Kidney glomerular epithelial cell (primary cell): ENCODE results near the gene PDSS2.

Experiments
- DNase-seq: peaks from one replicate; lab custom pipeline; 2025; lab: John Stamatoyannopoulos, UW

Gene PDSS2

DNA sequence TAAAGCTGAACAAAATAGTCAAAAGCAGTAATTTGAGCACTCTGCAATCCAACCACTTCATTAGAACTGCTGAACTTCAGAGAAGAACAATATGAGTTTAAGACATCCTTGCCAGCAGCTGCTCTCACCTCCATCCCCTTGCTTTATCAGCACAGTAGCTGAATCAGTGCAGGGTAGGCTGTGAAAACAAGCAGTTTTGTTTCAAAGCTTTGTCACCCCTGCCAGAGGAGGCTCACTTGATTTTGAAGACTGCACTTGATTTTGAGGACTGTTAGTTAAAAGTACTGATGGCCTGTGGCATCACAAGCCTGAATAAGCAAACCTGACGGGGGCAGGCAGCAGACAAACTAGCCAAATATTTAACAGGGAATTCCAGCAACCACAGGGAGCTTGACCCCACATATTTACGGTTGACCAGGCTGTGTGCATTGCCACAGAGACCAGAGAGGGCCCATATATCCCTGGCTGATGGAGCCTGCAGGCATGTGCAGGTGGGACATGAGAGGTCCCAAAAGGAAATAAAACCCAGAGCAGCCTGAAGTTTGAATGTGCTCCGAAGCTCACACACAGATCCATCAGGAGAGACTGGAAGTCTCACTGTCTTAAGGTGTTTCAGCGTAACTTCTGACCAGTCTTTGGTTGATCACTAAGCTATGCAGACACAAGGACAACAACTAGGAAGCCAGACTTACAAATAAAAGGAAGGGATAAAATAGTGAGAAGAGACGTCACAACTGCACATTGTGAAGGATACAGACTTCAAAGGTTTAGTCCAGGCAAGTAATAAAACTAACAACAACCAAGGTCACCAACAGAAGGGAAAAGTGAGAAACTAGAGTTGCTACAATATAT, 97.4 kb downstream of the PDSS2 start:
- DNase-seq: peak; percentile 24

DNA sequence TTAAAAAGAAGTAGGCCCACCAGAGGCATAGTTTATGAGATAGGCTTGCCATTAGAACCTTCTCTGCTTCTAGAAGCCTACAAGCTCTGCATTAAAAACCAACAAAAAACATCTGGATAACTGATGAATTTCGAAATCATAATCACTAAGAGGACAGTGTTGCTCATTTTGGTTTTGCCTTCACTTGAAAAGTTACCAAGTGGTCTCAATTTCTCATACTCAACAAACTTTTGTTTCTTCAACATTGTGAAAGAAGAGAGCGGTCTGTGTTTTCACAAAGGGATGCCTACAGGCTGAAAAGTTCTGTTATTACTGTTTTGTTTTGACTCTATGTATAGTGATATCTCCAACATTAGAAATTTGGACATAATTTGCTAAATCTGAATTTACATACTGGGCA, 98.9 kb downstream of the PDSS2 start:
- DNase-seq: no peak

- no peak for DNase-seq
These were observed 101.5 kb downstream of the PDSS2 start for GRCh38 chr6:107357842-107358241.

GRCh38 chr6:107357031-107357430, 102.3 kb downstream of the PDSS2 start:
- no peak for DNase-seq

GRCh38 chr6:107355659-107356058, 103.7 kb downstream of the PDSS2 start:
- DNase-seq: no peak

- DNase-seq: no peak
These were observed 104.9 kb downstream of the PDSS2 start for GRCh38 chr6:107354451-107354850.

DNA sequence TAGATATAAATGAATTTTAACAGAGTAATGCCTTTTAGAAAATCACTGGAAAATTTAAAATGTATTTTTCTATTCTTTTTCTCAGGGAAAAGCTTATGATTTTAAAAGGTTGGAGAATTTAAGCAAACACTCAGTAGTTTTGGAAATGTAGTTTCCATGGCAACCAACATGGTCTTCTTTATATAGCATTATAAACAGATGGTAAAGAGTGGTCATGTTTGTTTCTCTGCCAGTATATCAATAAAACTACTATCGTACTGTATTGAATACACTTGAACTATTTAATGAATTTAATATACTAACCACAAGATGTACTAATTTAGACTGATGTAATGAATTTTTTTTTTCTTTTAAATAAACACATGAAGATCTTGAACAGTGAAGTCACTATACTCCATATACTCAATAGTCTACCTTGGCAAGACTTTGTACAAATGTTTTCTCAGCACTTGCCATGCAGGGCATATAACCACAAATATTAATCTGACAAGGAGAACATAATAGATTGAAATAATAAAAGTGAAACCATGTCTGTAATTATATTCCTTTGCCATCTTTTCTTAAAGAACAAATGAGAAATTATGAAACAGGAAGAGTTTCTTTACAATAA, 105.5 kb downstream of the PDSS2 start:
- DNase-seq: no peak

- no peak for DNase-seq
These were observed 111.1 kb downstream of the PDSS2 start for GRCh38 chr6:107348224-107348623.

GRCh38 chr6:107345393-107345792, 114.0 kb downstream of the PDSS2 start:
- no peak for DNase-seq

DNA sequence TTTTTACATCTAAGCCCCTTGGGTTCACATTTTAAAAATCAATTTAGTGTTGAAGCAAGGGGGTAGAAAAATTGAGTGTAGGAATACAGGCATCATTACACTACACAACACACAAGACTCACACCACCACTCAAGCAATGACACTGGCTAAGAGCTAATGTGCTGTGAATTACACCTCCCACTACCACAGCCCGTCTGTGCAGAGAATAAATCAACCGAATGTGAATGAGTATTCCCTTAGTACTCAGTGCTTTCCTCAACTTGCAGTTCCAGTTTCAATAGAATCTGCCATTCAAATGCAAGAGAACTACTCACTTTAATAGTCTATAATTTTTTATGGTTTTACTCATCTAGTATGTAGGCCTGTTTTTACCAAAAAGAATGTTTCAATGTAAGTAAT, 114.4 kb downstream of the PDSS2 start:
- DNase-seq: no peak

DNA sequence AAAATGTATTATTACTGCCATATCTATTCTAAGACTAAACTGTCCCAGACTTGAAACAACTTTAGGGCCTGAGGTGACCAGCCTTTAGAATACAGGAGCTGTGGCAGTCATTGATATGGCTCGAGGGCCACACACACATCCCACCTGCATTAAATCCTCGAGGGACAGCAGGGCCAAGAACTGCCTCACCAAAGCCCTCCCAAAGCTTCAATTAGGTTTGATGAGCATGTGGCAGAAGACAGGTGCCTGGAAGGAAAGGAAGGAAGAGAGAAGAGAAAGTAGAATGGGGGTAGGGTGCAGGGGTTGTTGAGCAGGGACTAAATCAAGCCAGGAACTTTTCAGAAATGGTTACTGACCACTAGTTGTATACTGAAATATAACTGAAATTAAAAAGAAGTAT, 115.0 kb downstream of the PDSS2 start:
- DNase-seq: no peak

- no peak for DNase-seq
These were observed 117.2 kb downstream of the PDSS2 start for GRCh38 chr6:107342144-107342543.

DNA sequence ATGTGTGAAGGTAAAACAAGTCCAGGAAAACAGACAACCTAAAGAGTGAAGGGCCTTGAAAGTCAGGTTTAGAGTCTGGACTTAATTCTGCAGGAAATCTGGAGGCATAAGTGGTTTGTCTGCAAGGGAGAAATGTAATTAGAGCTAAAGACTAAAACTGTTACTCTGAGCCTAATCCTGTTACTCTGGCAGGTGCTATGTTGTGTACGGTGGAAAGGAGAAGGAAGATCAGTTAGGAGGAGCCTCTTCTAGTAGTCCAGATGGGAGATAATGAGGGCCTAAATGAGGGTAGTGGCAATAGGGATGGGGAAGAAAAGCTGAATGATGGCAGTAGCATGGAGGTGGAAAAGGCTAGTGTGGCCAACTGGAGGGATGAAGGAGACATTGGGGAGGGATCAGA, 118.5 kb downstream of the PDSS2 start:
- DNase-seq: no peak

DNA sequence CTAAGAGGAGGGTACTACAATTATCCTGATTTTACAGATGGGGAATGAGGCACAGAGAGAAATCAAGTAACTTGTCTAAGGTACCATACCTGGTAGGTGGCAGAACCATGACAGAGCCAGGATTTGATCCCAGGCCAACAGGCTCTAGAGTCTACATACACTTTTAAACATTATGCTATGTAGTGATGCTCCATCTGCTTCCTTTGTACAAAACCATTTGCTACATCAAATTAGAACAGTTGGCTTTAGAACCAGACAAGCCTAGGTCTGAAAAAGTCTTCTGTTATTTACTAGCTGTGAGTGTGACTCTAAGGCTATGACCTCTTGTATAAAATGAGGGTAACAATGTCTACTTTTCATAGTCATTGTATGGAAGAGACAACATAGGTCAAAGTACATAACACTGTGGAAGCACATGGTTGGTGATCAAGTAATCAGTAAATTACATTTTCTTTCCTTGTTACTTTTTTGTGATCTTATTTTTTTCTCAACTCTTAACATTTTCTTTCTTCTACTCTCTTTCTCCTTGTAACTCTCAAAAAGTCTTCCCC, 122.1 kb downstream of the PDSS2 start:
- no peak for DNase-seq

DNA sequence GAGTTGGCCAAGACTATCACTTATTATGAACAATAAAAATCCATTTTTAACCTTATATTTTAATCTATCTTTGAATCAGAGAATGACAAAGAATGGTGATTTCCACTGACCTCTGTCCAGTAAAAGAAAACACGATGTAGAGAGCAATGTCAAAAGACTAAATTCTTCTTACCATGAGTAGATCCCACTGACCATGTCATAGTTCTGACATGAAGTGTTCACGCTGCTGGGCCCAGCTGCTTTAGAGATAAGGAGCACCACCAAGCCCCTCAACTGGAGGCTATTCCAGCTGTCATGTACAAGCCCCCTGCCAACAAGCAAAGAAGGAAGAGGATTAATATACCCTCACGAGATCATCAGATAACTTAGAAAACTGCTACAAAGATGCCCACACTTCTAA, 125.3 kb downstream of the PDSS2 start:
- no peak for DNase-seq

- no peak for DNase-seq
These were observed 125.9 kb downstream of the PDSS2 start for GRCh38 chr6:107333491-107333890.

GRCh38 chr6:107331409-107332386, 127.7 kb downstream of the PDSS2 start:
- DNase-seq: no peak

DNA sequence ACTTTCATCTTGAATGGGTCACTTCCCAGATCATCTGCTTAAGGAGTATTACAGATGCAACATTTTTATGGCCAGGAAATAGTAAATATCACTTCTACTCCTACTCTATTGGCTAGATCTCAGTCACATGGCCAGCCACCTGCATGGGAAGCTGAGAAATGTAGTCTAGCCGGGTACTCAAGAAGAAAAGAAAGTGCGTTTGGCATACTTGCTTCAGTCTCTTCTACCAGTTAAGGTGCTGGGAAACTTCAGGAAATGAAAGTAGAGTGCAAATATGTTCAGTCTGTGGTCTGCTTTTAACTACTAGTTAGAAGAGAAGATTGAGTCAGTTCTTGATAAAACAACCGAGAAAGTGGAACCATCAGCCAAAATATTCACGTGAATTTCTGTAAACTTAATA, 129.2 kb downstream of the PDSS2 start:
- no peak for DNase-seq

- DNase-seq: no peak
These were observed 130.1 kb downstream of the PDSS2 start for GRCh38 chr6:107329063-107329860.

DNA sequence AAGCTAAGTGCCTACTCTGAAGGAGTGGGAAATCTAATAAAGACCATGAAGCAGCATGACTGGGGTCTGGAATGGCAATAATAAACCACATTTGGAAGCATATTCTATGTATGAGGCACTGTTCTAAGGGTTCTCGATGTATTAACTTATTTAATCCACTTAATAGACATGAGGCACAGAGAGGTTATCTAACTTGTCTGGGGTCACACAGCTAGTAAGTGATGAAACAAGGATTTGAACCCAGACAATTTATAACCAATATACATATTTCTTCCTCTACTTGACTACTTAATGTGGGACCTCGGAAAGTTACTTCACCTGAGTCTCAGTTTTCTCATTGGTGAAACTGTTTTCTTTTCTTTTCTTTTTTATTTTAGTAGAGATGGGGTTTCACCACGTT, 131.3 kb downstream of the PDSS2 start:
- DNase-seq: no peak

GRCh38 chr6:107323133-107323785, 136.1 kb downstream of the PDSS2 start:
- no peak for DNase-seq
